Stimulated activated CD8-positive, alpha-beta memory T cell treated with anti-CD3 and anti-CD28 coated beads, Interleukin-15, amount 100 ng/mL, for 24 hours (primary cell): Measurements from ENCODE around the gene PIK3AP1.
A peak's percentile ranks its signal among the peaks of the same experiment; 100 is the strongest.
"Not testable (repeated sequence)": the region's sequence is repeated elsewhere in the genome, so short reads cannot be mapped to it uniquely, and the experiment has no call there.

Source experiments
- DNase-seq: peaks from one replicate; pipeline ENCODE4 v3.0.0-alpha.2; 2020; ENCODE audit warnings: low read depth

Gene PIK3AP1

GRCh38 chr10:96720422-96721206 is at the start of gene PIK3AP1:
Gene PIK3AP1, minus strand, starts transcription at chr10:96720514. Its CDS starts 120 bp downstream, at chr10:96720394.
- DNase-seq = peak; percentile 12

- no peak for DNase-seq
Observed at GRCh38 chr10:96768136-96768535, 47.8 kb upstream of the PIK3AP1 start.

GRCh38 chr10:96767611-96768010 is 47.3 kb upstream of the PIK3AP1 start:
- no peak for DNase-seq

- DNase-seq = peak; percentile 45
Observed at GRCh38 chr10:96765406-96766240, 45.3 kb upstream of the PIK3AP1 start.

GRCh38 chr10:96764425-96765060 is 44.2 kb upstream of the PIK3AP1 start:
- DNase-seq = no peak

GRCh38 chr10:96758423-96758822 is 38.1 kb upstream of the PIK3AP1 start:
- DNase-seq = no peak

- no peak for DNase-seq
Observed at GRCh38 chr10:96756111-96756903, 36.0 kb upstream of the PIK3AP1 start.

GRCh38 chr10:96753956-96754355 is 33.6 kb upstream of the PIK3AP1 start:
- no peak for DNase-seq

GRCh38 chr10:96752375-96752774 is 32.1 kb upstream of the PIK3AP1 start:
- DNase-seq = no peak

- DNase-seq = not testable (repeated sequence)
Observed at GRCh38 chr10:96750316-96750715, 30.0 kb upstream of the PIK3AP1 start.

GRCh38 chr10:96747734-96748550 is 27.6 kb upstream of the PIK3AP1 start:
- DNase-seq = no peak

- DNase-seq = no peak
Observed at GRCh38 chr10:96746503-96746902, 26.2 kb upstream of the PIK3AP1 start.

- DNase-seq = no peak
Observed at GRCh38 chr10:96745950-96746349, 25.6 kb upstream of the PIK3AP1 start.

- no peak for DNase-seq
Observed at GRCh38 chr10:96743988-96744585, 23.8 kb upstream of the PIK3AP1 start.

GRCh38 chr10:96741557-96741956 is 21.2 kb upstream of the PIK3AP1 start:
- not testable (repeated sequence) for DNase-seq

- no peak for DNase-seq
Observed at GRCh38 chr10:96740579-96741281, 20.4 kb upstream of the PIK3AP1 start.

- no peak for DNase-seq
Observed at GRCh38 chr10:96740141-96740540, 19.8 kb upstream of the PIK3AP1 start.

GRCh38 chr10:96737307-96737902 is 17.1 kb upstream of the PIK3AP1 start:
- DNase-seq = not testable (repeated sequence)

- DNase-seq = no peak
Observed at GRCh38 chr10:96724621-96725020, 4.3 kb upstream of the PIK3AP1 start.

- no peak for DNase-seq
Observed at GRCh38 chr10:96721207-96721572, 876 bp upstream of the PIK3AP1 start.
